Fibroblast of mammary gland (primary cell): ENCODE data around the gene DNTTIP2.
A peak's percentile ranks its signal among the peaks of the same experiment; 100 is the strongest.
"Not testable (repeated sequence)": the region's sequence is repeated elsewhere in the genome, so short reads cannot be mapped to it uniquely, and the experiment has no call there.

Source experiments
- DNase-seq: peaks from one replicate; pipeline ENCODE4 v3.0.0-alpha.2; 2010; ENCODE audit warnings: low read depth
- H3K4me3 ChIP-seq: 2 replicates; pipeline ENCODE4 v1.5.1; 2011; ENCODE audit warnings: low read depth, mild to moderate bottlenecking, low read length, moderate library complexity; ENCODE audit not compliant: control insufficient read depth
- TF ChIP-seq, protein P1 (sequence below): conservative IDR thresholded peaks from 2 replicates; pipeline ENCODE4 v1.5.1; 2011; ENCODE audit warnings: low read depth, low read length, inconsistent platforms; ENCODE audit not compliant: control insufficient read depth, insufficient read depth

The DNTTIP2 gene

DNA sequence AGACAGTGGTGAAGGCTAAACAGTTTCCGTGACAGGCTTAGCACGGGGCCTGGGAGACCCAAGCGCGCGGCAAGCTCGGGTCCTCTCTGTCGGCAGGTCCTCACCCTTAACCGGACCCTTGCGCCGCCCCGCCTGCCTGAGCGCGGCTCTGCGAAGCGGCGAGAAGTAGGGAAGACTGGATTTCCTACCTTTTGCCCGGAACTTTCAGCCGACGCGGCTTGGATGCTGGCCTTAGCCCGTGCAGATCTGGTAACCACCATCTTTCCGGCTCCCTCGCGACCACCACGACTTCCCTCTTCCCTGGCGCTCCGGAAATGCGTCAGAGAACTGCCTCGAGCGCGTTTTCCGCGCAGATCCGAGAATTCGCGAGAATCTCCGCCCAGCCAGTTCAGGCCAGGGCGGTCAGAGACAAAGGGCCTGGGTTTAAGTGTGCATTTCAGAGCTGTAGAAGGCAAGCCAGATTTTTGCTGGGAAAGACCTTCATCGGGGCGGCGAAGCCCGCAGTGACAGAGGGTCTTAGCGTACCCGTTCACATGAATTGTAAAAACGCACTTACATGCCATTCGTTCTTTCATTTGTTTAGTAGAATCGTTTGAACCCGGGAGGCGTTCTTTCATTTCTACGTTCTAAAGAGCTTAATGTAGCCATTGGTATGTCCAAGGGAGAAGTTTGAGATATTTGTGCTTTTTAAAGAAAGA lies at the start of gene DNTTIP2:
TSS of gene DNTTIP2 (minus strand) at position 318 of the 698 bp plus-strand sequence. CDS start at position 260, 58 bp downstream.
- TF ChIP-seq, protein P1, sequence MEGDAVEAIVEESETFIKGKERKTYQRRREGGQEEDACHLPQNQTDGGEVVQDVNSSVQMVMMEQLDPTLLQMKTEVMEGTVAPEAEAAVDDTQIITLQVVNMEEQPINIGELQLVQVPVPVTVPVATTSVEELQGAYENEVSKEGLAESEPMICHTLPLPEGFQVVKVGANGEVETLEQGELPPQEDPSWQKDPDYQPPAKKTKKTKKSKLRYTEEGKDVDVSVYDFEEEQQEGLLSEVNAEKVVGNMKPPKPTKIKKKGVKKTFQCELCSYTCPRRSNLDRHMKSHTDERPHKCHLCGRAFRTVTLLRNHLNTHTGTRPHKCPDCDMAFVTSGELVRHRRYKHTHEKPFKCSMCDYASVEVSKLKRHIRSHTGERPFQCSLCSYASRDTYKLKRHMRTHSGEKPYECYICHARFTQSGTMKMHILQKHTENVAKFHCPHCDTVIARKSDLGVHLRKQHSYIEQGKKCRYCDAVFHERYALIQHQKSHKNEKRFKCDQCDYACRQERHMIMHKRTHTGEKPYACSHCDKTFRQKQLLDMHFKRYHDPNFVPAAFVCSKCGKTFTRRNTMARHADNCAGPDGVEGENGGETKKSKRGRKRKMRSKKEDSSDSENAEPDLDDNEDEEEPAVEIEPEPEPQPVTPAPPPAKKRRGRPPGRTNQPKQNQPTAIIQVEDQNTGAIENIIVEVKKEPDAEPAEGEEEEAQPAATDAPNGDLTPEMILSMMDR = no peak
- DNase-seq = peak; percentile 88
- peak within 1 kb of the TSS; percentile 99 for H3K4me3 ChIP-seq

- DNase-seq = no peak
- TF ChIP-seq, protein P1 = no peak
- no peak overlapping the region for H3K4me3 ChIP-seq
Observed at GRCh38 chr1:93925206-93925605, 46.2 kb upstream of the DNTTIP2 start.

DNA sequence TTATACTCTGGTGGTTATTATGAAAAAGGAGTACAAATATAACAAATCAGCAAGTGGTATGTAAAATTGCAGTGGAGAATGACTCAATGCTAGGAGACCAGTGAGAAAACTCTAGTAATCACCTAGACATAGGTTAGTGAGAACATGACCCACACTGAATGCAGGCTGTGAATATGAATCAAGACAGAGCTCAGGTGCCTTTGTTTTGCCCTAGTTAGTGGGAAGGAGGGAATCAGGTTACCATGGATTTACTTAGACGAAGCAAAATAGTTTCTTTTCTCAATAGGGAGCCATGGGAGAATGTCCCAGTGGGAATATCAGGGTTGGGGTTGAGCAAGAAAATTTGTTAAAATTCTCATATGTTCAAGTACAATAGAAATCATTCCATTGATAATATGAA lies 40.8 kb upstream of the DNTTIP2 start:
- no peak for DNase-seq
- no peak overlapping the region for H3K4me3 ChIP-seq
- TF ChIP-seq, protein P1 = no peak

GRCh38 chr1:93917302-93917701 lies 38.3 kb upstream of the DNTTIP2 start:
- TF ChIP-seq, protein P1 = no peak
- no peak overlapping the region for H3K4me3 ChIP-seq
- DNase-seq = no peak

GRCh38 chr1:93910880-93911279 lies 31.9 kb upstream of the DNTTIP2 start:
- DNase-seq, H3K4me3 ChIP-seq: not testable (repeated sequence)

GRCh38 chr1:93910305-93910704 lies 31.3 kb upstream of the DNTTIP2 start:
- no peak overlapping the region for H3K4me3 ChIP-seq
- TF ChIP-seq, protein P1 = no peak
- no peak for DNase-seq

DNA sequence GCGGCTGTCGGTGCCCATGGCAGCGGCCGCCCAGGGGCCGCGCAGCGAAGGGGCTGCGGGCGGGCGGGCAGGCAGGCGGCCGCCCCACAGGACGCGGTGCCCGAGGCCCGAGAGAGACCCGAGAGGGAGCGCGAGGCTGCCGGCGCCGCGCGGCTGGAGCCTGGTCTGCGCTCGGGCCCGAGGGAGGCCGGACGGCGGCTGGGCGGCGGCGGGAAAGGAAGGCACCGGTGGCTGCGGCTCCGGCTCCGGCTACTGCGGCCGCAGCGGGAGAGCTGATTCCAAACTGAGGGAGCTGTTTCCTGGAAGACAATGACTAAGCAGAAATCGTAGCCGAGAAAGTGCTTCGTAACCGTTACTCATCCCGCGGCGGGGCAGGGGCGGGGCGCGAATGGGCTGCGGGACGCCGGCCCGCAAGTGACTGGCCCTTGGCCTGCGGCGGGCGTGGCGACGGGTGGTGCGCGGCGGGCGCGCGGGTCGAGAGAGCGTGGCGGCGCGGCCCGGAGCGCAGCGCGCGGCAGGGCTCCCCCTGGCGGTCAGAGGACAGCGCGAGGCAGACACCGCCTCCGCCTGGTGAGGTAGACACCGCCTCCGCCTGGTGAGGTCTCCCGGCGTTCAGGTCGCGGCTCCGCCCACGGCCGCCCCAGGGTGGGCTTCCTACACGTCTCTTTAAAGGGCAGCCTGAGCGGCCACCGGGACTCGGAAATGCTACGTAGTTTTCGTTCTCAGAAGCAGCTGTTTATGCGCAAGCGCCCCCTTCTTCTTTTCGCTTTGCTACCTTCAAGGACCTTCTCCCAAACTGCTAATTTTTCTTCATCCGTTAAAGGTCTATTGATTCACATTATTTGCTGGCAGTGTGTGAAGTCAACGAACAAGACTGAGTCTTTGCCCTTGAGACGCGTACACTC lies 30.4 kb upstream of the DNTTIP2 start, which contains the start of gene GCLM:
TSS of gene GCLM (minus strand) at position 285 of the 905 bp plus-strand sequence. CDS start at position 18, 267 bp downstream.
- peak within 1 kb of the TSS; percentile 72 for H3K4me3 ChIP-seq
- TF ChIP-seq, protein P1 = peak; percentile 52
- DNase-seq = peak; percentile 94
